ENCODE data around the gene C1orf146. TPM values are rescaled to one million over a fixed set of nuclear protein-coding genes. Genes with fewer than 3 reads are reported as not detected.

Gene C1orf146
- total RNA-seq, 1 experiment from 2014 or later = not detected

GRCh38 chr1:92188436-92189255, 29.1 kb upstream of the C1orf146 start:
- Histone ChIP-seq H3F3A (ENCODE audit: low read length, unreplicated experiment) (no peaks in the 10 kb centered on the region), H3K9ac (ENCODE audit: low read length) (no peak overlapping the region), H3K4me3 (ENCODE audit: low read length) (no peak overlapping the region), H3K79me2 (ENCODE audit: low read length) (no peaks in the 10 kb centered on the region), H2AFZ (ENCODE audit: low read length) (no peak overlapping the region), H3K4me1 (ENCODE audit: insufficient read depth, low read length) (peaks cover 14% of the 10 kb centered on the region), H3K9me2 (replicated peaks; ENCODE audit: low read length) (no peaks in the 10 kb centered on the region), H3K9me3 (ENCODE audit: low read length) (no peaks in the 10 kb centered on the region), H4K20me1 (ENCODE audit: low read length) (no peaks in the 10 kb centered on the region), H3K27ac (ENCODE audit: low read length) (no peak overlapping the region), H3K36me3 (ENCODE audit: low read depth, low read length) (no peaks in the 10 kb centered on the region), H3K4me2 (ENCODE audit: low read length) (no peak overlapping the region), H3K27me3 (ENCODE audit: low read length) (no peaks in the 10 kb centered on the region)
- ATAC-seq (no peak), DNase-seq (no peak)
- POLR2A ChIA-PET (ENCODE audit: unreplicated experiment) = no interaction called here
- intact Hi-C loops (cut with micrococcal nuclease) = no loop called here
- TF ChIP-seq EZH2 (IDR thresholded peaks at IDR 0.05; ENCODE audit: low read length, unreplicated experiment) (no peak), CTCF (conservative IDR thresholded peaks at IDR 0.05; ENCODE audit: low read depth, low read length) (no peak), EZH2phosphoT487 (IDR thresholded peaks at IDR 0.05; ENCODE audit: borderline replicate concordance, low read length) (no peak)
- BruUV-seq (replicated peaks) = no TSS peak
- CTCF ChIA-PET = no interaction called here

GRCh38 chr1:92191726-92192125, 26.0 kb upstream of the C1orf146 start:
- ChIA-PET POLR2A (ENCODE audit: unreplicated experiment) (no interaction called here), CTCF (no interaction called here)
- ATAC-seq = no peak
- Histone ChIP-seq H4K20me1 (ENCODE audit: low read length) (no peaks in the 10 kb centered on the region), H3K9me3 (ENCODE audit: low read length) (no peaks in the 10 kb centered on the region), H3K36me3 (ENCODE audit: low read depth, low read length) (no peaks in the 10 kb centered on the region), H3K79me2 (ENCODE audit: low read length) (no peaks in the 10 kb centered on the region), H3K9me2 (replicated peaks; ENCODE audit: low read length) (no peaks in the 10 kb centered on the region), H3K9ac (ENCODE audit: low read length) (no peak overlapping the region), H3F3A (ENCODE audit: low read length, unreplicated experiment) (no peaks in the 10 kb centered on the region), H3K4me3 (ENCODE audit: low read length) (no peak overlapping the region), H3K27me3 (ENCODE audit: low read length) (no peaks in the 10 kb centered on the region), H3K4me2 (ENCODE audit: low read length) (no peak overlapping the region), H3K4me1 (ENCODE audit: insufficient read depth, low read length) (no peaks in the 10 kb centered on the region), H3K27ac (ENCODE audit: low read length) (no peak overlapping the region), H2AFZ (ENCODE audit: low read length) (no peak overlapping the region)
- no peak for DNase-seq
- intact Hi-C loops (cut with micrococcal nuclease) = no loop called here
- TF ChIP-seq EZH2phosphoT487 (IDR thresholded peaks at IDR 0.05; ENCODE audit: borderline replicate concordance, low read length) = no peak
- TF ChIP-seq CTCF (conservative IDR thresholded peaks at IDR 0.05; ENCODE audit: low read depth, low read length) = no peak
- no peak for TF ChIP-seq EZH2 (IDR thresholded peaks at IDR 0.05; ENCODE audit: low read length, unreplicated experiment)
- no TSS peak for BruUV-seq (replicated peaks)

- no peak overlapping the region for H3K4me2 ChIP-seq (ENCODE audit: low read length)
- H3K79me2 ChIP-seq (ENCODE audit: low read length) = no peaks in the 10 kb centered on the region
- H3K27ac ChIP-seq (ENCODE audit: low read length) = no peak overlapping the region
- no peak overlapping the region for H3K9ac ChIP-seq (ENCODE audit: low read length)
- H3K4me1 ChIP-seq (ENCODE audit: insufficient read depth, low read length) = no peaks in the 10 kb centered on the region
- no peak overlapping the region for H2AFZ ChIP-seq (ENCODE audit: low read length)
- no peak for DNase-seq
- no peaks in the 10 kb centered on the region for H3K9me2 ChIP-seq (replicated peaks; ENCODE audit: low read length)
- H3K36me3 ChIP-seq (ENCODE audit: low read depth, low read length) = no peaks in the 10 kb centered on the region
- ATAC-seq = no peak
- H3K9me3 ChIP-seq (ENCODE audit: low read length) = no peaks in the 10 kb centered on the region
- TF ChIP-seq EZH2phosphoT487 (IDR thresholded peaks at IDR 0.05; ENCODE audit: borderline replicate concordance, low read length) (no peak), CTCF (conservative IDR thresholded peaks at IDR 0.05; ENCODE audit: low read depth, low read length) (no peak)
- H3K4me3 ChIP-seq (ENCODE audit: low read length) = no peak overlapping the region
- H3F3A ChIP-seq (ENCODE audit: low read length, unreplicated experiment) = no peaks in the 10 kb centered on the region
- no peaks in the 10 kb centered on the region for H4K20me1 ChIP-seq (ENCODE audit: low read length)
- no peaks in the 10 kb centered on the region for H3K27me3 ChIP-seq (ENCODE audit: low read length)
- BruUV-seq (replicated peaks) = no TSS peak
- CTCF ChIA-PET = no interaction called here
- intact Hi-C loops (cut with micrococcal nuclease) = no loop called here
- POLR2A ChIA-PET (ENCODE audit: unreplicated experiment) = no interaction called here
Observed at GRCh38 chr1:92192246-92192645, 25.5 kb upstream of the C1orf146 start.
